ENCODE measurements around the gene TMA7B. TPM values are rescaled to one million over a fixed set of nuclear protein-coding genes. Genes with fewer than 3 reads are reported as not detected.

TMA7B gene
- total RNA-seq, 3 donors from 2014 or later (not counting 1 experiment from before 2014, with no cell fraction given): 2.6 to 8.7 (median 6.7) TPM

DNA sequence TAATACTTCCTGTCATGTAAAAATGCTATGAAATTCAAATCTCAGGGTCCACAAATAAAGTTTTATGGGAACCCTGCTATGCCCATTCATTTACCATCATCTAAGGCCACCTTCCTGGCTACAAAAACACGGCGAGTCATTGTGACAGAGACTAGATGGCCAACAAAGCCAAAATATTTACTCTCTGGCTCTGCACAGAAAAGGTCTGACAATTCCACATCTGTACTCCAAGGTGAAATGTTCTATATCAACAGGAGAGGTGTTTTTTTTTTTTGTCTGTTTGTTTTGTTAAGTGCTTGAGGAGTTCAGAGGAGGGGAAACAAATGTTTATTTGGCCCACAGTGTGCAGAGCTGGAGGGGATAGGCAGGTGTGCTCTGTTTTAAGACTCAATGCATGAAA lies 18.6 kb upstream of the TMA7B start:
- Mint-ChIP-seq H3K9me3 (no peaks in the 10 kb centered on the region), H3K36me3 (no peaks in the 10 kb centered on the region), H3K27ac (peak overlapping the region in 1 of 2 donors; percentile 71), H3K4me3 (no peak overlapping the region), H3K4me1 (peaks cover 74 to 75% of the 10 kb centered on the region in 2 donors), H3K27me3 (ENCODE audit: low read depth in 2 of 2) (no peaks in the 10 kb centered on the region)
- Histone ChIP-seq H3K9me3 (ENCODE audit: control insufficient read depth, insufficient read depth, low read length) (no peaks in the 10 kb centered on the region), H3K36me3 (ENCODE audit: control insufficient read depth, insufficient read depth, low read length) (no peaks in the 10 kb centered on the region), H3K4me3 (ENCODE audit: low read length) (no peak overlapping the region), H3K27ac (ENCODE audit: low read length) (no peak overlapping the region), H3K4me1 (ENCODE audit: control insufficient read depth, insufficient read depth, low read length) (peaks cover 42% of the 10 kb centered on the region), H3K27me3 (ENCODE audit: control insufficient read depth, insufficient read depth, low read length) (no peaks in the 10 kb centered on the region)
- WGBS (ENCODE audit: insufficient coverage): 97% methylated on average over 2 of the region's 2 CpGs
- DNase-seq (no peak), ATAC-seq (no peak)
- TF ChIP-seq, protein P1, sequence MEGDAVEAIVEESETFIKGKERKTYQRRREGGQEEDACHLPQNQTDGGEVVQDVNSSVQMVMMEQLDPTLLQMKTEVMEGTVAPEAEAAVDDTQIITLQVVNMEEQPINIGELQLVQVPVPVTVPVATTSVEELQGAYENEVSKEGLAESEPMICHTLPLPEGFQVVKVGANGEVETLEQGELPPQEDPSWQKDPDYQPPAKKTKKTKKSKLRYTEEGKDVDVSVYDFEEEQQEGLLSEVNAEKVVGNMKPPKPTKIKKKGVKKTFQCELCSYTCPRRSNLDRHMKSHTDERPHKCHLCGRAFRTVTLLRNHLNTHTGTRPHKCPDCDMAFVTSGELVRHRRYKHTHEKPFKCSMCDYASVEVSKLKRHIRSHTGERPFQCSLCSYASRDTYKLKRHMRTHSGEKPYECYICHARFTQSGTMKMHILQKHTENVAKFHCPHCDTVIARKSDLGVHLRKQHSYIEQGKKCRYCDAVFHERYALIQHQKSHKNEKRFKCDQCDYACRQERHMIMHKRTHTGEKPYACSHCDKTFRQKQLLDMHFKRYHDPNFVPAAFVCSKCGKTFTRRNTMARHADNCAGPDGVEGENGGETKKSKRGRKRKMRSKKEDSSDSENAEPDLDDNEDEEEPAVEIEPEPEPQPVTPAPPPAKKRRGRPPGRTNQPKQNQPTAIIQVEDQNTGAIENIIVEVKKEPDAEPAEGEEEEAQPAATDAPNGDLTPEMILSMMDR (IDR thresholded peaks at IDR 0.05): no peak
- intact Hi-C loops (cut with micrococcal nuclease): loop anchor here (5.0 kb wide), 1 partner anchor 319 kb away; no protein-coding TSS in a partner anchor

GRCh38 chr22:39942439-39943230 lies 17.6 kb upstream of the TMA7B start:
- H3K36me3 Mint-ChIP-seq: no peaks in the 10 kb centered on the region
- ATAC-seq (peak in 1 of 3 donors; percentile 18), DNase-seq (peak in 1 of 2 donors; percentile 64)
- Histone ChIP-seq H3K36me3 (ENCODE audit: control insufficient read depth, insufficient read depth, low read length) (peaks cover 3% of the 10 kb centered on the region), H3K27me3 (ENCODE audit: control insufficient read depth, insufficient read depth, low read length) (no peaks in the 10 kb centered on the region), H3K9me3 (ENCODE audit: control insufficient read depth, insufficient read depth, low read length) (no peaks in the 10 kb centered on the region), H3K4me3 (ENCODE audit: low read length) (no peak overlapping the region), H3K27ac (ENCODE audit: low read length) (no peak overlapping the region), H3K4me1 (ENCODE audit: control insufficient read depth, insufficient read depth, low read length) (peaks cover 41% of the 10 kb centered on the region)
- peak overlapping the region; percentile 21 for H3K4me3 Mint-ChIP-seq
- H3K9me3 Mint-ChIP-seq: no peaks in the 10 kb centered on the region
- TF ChIP-seq, protein P1 (IDR thresholded peaks at IDR 0.05): no peak
- WGBS (ENCODE audit: insufficient coverage): 89% methylated on average over 8 of the region's 8 CpGs
- peak overlapping the region; percentile 63 to 71 for H3K27ac Mint-ChIP-seq
- H3K4me1 Mint-ChIP-seq: peaks cover 72 to 73% of the 10 kb centered on the region in 2 donors
- intact Hi-C loops (cut with micrococcal nuclease): loop anchor here (5.0 kb wide), 1 partner anchor 320 kb away; no protein-coding TSS in a partner anchor
- H3K27me3 Mint-ChIP-seq (ENCODE audit: low read depth in 2 of 2): no peaks in the 10 kb centered on the region

DNA sequence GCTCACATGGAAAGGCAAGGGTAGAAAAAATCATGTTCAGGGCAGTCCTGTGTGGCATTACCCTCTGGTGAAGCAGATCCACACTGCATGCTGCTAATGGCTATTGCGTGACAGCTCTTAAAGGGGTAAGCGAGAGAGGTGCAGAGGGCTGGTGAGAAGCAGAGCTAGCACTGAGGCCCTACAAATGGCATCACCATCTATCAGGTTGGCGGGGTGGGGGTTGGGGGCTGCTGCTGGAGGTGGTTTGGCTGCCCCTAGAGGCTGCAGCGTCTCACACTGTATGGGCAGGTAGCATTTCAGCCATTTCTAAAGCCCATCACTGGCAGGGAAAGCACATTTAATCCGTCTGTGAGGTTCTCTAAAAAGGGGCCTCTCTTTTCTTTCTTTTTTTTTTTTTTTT lies 16.9 kb upstream of the TMA7B start:
- DNase-seq (peak in 1 of 2 donors; percentile 68), ATAC-seq (peak; percentile 19 to 56 (median 29))
- Mint-ChIP-seq H3K27ac (peak overlapping the region; percentile 63 to 71), H3K27me3 (ENCODE audit: low read depth in 2 of 2) (no peaks in the 10 kb centered on the region), H3K4me1 (peaks cover 66 to 68% of the 10 kb centered on the region in 2 donors), H3K36me3 (no peaks in the 10 kb centered on the region), H3K9me3 (no peaks in the 10 kb centered on the region), H3K4me3 (peak overlapping the region; percentile 21)
- Histone ChIP-seq H3K4me1 (ENCODE audit: control insufficient read depth, insufficient read depth, low read length) (peaks cover 37% of the 10 kb centered on the region), H3K27ac (ENCODE audit: low read length) (no peak overlapping the region), H3K36me3 (ENCODE audit: control insufficient read depth, insufficient read depth, low read length) (peaks cover 6% of the 10 kb centered on the region), H3K27me3 (ENCODE audit: control insufficient read depth, insufficient read depth, low read length) (no peaks in the 10 kb centered on the region), H3K9me3 (ENCODE audit: control insufficient read depth, insufficient read depth, low read length) (no peaks in the 10 kb centered on the region), H3K4me3 (ENCODE audit: low read length) (no peak overlapping the region)
- intact Hi-C loops (cut with micrococcal nuclease): loop anchor here (5.0 kb wide), 1 partner anchor 321 kb away; no protein-coding TSS in a partner anchor
- 88% methylated on average over 5 of the region's 5 CpGs for WGBS (ENCODE audit: insufficient coverage)
- TF ChIP-seq, protein P1 (IDR thresholded peaks at IDR 0.05): no peak

Measured in natural killer cell (primary cell).